GM18526 (cell line): ENCODE data around the gene RNU1-3.
"Not testable (repeated sequence)": the region's sequence is repeated elsewhere in the genome, so short reads cannot be mapped to it uniquely, and the experiment has no call there.

Experiments used
- POLR2A ChIP-seq: IDR thresholded peaks from 3 replicates; pipeline ENCODE4 v1.6.1; 2011; ENCODE audit not compliant: insufficient read length; ENCODE audit errors: extremely low read depth

The RNU1-3 gene

DNA sequence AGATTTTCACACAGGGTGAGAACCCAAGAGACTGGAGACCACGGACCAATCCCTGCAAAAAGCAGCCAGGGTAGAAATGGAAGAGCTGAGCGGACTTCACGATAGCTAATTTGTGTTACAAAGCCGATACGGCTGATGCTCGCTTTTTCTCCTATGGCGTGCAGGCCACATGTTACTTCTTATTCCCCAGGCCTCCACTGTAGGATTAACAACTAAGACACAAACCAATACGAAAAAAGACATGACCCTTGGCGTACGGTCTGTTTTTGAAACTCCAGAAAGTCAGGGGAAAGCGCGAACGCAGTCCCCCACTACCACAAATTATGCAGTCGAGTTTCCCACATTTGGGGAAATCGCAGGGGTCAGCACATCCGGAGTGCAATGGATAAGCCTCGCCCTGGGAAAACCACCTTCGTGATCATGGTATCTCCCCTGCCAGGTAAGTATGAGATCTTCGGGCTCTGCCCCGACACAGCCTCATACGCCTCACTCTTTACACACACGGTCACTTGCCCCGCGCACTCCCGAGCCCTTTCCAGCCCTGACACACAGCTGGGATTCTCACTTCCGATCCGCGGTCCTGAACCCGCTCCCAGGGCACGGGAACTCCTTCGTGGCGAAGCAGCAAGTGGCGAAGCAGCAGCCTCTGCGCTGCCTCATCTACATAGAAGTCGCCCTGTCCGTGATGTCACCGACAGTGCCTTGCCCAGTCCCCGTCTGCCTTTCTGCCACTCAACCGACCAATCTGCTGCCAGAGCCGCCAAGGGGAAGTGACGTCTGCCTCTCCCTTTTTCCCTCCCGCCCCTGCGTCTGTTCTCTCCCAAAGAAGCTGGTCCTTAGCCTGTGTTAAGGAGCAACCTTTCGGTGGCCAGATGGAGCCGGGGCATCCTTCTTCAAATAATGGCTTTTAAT lies at the start of gene RNU1-3:
Gene RNU1-3 (minus strand): TSS at position 447 of the 912 bp plus-strand sequence.
- TF ChIP-seq POLR2A: not testable (repeated sequence)

DNA sequence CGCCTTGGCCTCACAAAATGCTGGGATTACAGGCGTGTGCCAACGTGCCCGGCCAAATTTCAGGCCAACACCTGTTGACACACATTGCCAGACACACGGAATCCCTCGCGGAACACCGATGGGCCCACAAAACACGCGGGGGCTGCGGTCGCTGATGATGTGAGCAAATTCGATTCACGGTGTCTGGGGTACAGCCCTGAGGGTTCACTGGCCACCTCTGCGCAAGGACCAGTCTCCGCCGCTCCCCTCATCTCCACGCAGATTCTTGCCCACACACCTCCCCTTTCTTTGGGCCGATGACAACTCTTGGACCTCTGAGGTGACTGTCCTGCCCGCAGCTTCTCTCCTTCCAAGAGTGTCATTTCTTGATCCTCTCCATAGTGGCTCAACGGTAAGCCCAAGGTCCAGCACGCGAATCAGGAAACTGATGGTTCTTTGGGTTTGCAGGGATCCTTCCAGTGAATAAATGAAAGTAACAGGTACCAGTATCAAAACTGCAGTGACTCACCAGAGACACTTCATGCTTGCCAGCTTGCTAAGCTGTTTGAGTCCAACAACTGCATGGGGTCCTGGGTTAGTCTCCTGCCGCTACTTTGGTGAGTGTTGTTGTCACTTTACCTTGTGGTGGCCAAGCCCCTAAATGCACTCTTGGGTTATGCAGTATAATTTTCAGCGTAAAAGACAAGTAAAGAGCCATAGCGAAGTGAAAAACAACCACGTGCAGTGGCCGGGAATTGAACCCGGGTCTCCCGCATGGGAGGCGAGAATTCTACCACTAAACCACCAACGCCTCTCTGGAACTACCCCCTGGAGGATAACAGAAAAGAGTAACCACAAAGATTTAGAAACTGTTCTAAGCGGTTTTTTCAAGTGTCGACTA lies 11.0 kb upstream of the RNU1-3 start:
- TF ChIP-seq POLR2A: no peak

DNA sequence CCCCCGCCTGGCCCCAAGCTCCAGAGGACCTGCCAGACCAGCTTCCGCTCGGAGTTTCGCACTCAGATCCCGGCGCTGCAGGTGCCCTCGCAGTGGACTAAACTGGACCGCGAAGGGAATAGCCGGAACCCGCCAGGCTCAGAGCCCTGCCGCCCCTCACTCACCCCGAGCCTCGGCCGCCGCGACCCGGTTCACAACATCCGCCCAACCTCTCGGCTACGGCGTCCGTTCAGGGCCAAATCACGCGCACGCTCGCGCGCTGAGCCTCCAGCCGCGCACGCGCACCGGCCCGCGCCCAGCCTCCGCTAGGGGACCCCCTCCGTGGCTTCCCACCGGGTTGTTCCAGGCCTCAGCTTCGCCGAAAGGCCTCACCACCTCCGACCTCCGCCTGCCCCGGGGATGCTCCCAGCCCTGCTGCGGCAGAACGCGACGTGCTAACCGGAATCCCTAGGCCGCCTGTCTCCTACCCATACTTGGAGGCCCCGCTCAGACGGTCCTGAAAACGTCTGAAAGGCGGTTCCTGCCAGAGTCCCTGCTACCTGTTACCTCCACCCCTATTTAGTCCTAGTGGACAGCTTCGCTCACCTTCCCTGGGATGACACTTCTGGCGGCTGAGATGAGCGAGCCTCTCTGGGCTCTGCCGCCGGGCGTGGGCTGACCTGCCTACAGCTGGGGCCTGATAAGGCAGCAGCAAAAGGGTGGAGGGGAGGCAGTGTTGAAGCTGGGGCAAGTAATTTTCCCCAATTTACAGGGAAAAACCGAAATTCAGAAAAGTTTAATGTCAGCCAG lies 22.1 kb downstream of the RNU1-3 start:
- peak; percentile 90 for TF ChIP-seq POLR2A

DNA sequence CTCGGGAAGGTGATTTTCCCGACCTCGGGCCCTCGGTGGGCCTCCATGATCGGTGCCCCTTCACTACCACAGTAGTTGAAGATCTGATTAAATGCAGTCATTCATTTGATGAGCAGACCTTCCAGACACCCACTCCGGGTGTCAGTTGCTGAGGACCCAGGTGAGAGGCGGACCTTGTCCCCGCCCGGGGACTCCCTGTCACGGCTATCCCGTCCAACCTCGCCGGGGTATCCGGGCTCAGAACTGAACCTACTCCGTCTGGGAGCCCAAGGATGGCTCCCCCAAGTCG lies 22.6 kb downstream of the RNU1-3 start:
- no peak for TF ChIP-seq POLR2A

DNA sequence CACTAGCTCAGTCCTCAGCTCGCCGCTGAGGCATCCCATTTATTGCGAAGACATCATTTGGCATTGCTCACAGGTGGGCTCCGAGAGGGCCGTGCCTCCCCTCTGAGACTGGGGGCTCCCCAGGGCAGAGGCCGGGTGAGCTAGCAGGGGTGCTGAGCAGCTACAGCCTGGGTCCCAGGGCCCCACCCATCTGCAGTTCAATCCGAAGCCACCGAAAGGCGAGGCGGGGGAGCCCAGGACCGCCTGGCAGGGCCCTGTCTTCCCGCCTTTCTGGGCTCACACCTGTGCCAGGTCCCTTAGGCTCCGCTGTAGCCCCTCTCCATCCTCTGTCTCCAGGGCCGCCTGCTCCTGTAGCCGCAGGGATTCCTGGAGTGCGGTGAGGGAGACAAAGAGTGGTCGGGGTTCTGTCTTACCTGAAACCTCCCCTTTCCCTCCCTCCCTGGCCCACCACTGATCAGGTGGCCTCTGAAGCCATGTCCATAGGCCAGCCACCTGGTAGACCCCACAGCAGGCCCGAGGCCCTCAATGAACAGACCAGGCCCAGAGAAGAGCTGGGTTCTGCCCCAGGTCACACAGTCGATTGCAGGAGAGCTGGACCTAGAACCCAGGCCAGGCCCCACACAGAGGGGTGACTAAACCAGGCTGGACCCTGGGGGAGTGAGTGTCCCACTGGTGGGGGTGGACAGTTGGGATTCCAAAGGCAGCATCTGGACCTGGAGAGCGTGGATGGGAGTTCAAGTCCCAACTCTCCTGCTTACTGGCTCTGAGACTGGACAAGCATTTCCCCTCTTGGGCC lies 35.3 kb downstream of the RNU1-3 start:
- TF ChIP-seq POLR2A: no peak

DNA sequence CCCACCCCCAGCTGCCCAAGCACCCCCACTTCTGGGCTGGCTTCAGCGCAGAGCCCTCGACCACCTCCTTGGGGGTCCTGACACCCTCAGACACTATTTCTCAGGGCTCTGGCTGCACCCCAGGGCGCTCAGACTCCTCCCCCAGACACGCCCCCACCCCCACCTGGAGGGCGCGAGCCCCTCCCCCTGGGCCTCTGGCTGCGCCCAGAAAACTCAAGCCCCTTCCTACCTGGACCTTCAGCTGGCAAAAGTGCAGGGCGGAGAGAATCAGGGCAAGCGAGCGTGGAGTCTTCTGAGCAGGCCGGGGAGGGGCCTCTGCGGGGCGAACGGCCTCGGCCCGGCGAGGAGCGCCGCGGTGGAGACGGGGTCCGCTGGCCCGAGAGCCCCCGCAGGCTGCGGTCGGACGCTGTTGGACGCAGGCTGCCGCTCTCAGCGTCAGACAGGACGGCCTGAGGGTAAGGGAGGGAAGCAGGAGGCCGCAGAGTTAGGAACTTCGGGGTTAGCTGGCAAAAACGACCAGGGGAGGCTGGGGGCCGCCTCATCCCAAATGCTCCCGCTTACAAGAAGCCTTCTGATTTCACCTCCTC lies 36.0 kb downstream of the RNU1-3 start:
- no peak for TF ChIP-seq POLR2A

DNA sequence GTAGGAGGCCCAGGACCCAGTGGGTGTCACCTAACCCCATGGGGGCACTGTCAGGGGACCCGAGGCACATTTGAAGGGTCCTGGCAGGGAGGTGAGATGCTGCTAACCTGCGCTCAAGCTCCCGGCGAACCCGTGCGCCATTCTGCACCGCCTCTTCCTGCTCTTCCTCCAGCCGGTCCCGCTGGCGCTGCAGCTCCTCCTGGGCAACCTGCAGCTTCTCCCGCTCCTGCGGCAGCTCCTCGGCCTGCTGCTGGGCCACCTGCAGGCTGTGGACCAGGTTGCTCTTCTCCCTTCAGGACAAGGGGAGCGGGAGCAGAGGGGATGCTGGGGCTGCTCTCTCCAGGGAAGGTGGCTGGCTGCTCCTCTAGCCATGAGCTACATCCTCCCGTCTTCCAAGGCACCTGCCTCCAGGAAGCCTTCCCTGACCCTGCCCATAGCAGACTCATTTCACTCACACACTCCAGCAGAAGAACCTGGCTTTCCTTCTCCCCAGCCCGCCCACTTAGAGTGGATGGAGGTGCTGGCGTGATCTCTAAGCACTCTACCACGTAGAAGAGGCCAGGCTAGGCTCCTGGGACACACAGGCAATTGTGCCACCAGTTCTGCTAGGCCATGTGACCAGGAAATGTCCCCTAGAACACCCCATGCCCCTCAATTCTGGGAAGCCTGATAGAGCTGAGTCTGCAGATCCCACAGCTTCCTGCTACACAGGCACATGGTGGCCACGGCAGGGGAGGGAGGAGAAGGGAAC lies 38.2 kb downstream of the RNU1-3 start:
- TF ChIP-seq POLR2A: no peak

DNA sequence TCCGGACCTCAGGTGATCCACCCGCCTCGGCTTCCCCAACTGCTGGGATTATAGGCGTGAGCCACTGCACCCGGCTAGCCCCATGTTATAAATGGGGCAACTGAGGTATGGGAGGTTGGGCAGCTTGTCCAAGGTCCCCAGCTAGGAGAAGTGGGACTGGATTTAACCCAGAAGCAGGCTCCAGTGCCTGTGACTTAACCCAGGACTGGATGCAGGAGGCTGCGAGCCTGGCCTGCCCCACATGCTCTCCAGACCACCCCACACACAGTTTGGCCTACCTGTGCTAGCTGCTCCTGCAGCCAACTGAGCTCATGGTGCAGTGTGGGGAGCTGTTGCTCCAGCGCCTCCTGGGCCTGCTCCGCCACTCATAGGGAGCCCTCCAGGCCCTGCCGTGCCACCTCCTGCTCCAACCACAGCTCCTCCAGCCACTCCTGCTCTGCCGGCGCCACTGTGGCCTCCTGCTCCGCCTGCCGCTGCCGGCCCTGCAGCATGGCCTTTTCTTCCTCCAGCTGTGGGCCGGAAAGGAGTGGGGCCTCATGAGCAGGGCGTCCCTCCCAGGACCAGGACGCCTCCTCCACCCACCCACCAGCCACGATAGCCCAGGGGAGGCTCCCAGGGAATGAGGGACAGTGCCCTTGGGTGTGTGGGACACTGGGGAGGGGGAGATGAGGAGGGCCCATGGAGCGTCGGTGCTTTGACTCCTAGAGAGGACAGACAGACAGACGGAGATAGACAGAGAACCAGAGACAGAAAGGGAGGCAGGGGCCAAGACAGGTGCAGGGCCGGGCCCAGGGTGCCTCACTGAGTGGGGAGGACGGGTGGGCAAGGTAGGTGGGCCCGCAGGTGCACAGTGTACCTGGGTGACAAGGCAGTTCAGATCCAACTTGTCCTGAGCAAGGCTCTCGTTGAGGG lies 41.0 kb downstream of the RNU1-3 start:
- TF ChIP-seq POLR2A: no peak

DNA sequence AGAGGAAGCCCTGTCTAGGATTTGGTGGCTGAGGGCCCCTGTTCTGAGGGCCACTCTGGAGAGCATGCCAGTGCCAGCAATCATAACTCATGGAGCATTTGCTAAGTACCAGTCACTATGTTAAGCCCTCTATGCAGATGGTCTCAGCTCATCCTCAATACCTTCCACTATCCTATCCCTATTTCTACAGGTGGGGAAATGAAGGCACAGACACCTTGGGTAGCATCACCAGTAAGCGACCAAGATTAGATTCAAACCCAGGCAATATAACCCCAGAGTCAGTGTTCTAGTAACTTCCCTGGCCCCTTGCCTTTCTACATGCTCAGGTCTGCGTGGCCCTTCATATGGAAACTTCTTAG lies 45.5 kb downstream of the RNU1-3 start:
- TF ChIP-seq POLR2A: no peak

DNA sequence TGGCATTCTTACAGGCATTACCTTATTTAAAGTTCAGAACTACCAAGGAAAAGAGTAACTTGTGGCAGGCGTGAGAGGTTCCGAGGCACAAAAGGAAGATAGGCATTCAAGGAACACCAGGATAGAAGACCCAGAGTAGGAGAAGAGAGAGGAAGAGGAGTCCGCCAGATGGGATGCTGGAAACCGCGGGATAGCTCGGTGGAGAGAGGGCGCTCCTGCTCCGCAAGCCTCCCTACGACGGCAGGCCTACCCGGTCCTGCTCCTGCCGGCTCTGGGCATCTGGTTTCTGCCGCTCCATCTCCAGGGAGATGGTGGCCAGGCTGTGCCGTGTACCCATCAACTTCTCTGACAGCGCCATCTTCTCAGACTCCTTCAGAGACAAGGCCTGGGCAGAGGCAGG lies 48.0 kb downstream of the RNU1-3 start:
- TF ChIP-seq POLR2A: no peak

DNA sequence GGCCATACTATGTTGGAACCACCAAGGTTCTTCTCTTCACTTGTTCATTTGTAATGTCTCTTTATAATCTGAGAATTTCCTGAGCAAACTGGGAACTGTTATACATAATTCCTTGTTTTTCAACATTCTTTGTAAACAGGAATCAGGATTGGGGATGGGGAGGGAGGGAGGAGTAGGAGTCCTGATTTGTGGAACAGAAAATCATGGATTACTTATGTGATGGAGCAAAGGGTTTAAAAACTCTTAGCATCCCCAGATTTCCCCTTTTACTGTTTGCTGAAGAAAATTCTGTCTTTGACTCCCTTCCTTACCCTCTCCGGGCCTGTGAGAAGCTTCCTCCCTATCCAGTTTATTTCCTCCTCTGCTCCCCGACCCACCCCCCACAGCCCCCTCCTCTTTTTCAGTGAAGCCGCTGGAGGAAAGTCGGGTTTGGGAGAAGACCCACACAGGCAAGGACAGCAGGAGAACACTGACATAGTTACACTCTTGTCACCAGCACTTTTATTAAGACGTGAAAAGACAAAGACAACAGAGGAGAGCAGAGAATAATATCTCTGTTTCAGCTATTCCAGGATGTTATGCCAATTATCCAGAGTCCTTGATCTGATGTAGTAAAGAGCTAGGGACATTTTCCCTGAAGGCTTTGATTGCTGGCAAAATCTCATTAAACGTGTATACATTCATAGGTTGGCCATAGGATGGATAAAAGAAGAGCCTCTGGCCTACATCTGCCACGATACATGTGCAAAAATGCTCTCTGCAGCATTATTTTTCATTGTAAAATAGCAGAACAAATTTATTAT lies 48.8 kb downstream of the RNU1-3 start:
- TF ChIP-seq POLR2A: no peak

DNA sequence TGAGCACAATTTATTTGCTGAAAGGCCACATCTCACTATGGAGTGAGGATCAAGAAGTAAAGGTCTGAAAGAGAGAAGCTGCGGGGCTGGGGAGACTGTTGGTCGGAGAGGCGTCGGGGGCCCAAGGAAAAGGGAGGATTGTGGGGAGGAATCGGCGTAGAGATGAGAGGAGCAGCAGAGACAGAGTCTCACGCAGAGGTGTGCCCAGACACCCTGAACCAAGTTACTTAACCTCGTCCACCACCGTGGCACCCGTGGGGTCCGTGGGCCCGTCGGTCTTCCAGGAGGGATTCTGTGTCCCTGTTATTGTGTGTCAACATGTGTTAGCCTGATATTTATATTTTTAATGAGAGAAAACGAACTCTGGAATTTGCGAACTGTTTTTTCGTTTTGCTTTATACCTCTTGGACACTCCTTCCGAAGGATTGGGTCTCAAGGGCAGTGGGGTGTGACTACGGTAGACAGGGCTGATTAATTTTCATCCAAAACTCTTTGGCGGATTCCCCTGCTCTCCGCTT lies 49.6 kb downstream of the RNU1-3 start:
- TF ChIP-seq POLR2A: no peak
